G401 (cell line): Measurements from ENCODE around the gene NLRC5. TPM values are rescaled to one million over a fixed set of nuclear protein-coding genes. Genes with fewer than 3 reads are reported as not detected.
A peak's percentile ranks its signal among the peaks of the same experiment; 100 is the strongest.

Experiments
- DNase-seq: peaks from one replicate; pipeline ENCODE4 v3.0.0-alpha.2; 2015; ENCODE audit warnings: low spot score
- in situ Hi-C: cut with HindIII; loops from 2 replicates; pipeline ENCODE4 v1.10.0; 2016; ENCODE audit warnings: low sequenced_read_pairs, mixed read lengths
- total RNA-seq: library from RNA; depleted of rRNA; stranded (reverse); fragments of >200 nt; shearing (Covaris generic); gene quantifications from 2 replicates; pipeline ENCODE4 v1.2.3, GENCODE V29; 2014; rRNA removed

Gene NLRC5, protein sequence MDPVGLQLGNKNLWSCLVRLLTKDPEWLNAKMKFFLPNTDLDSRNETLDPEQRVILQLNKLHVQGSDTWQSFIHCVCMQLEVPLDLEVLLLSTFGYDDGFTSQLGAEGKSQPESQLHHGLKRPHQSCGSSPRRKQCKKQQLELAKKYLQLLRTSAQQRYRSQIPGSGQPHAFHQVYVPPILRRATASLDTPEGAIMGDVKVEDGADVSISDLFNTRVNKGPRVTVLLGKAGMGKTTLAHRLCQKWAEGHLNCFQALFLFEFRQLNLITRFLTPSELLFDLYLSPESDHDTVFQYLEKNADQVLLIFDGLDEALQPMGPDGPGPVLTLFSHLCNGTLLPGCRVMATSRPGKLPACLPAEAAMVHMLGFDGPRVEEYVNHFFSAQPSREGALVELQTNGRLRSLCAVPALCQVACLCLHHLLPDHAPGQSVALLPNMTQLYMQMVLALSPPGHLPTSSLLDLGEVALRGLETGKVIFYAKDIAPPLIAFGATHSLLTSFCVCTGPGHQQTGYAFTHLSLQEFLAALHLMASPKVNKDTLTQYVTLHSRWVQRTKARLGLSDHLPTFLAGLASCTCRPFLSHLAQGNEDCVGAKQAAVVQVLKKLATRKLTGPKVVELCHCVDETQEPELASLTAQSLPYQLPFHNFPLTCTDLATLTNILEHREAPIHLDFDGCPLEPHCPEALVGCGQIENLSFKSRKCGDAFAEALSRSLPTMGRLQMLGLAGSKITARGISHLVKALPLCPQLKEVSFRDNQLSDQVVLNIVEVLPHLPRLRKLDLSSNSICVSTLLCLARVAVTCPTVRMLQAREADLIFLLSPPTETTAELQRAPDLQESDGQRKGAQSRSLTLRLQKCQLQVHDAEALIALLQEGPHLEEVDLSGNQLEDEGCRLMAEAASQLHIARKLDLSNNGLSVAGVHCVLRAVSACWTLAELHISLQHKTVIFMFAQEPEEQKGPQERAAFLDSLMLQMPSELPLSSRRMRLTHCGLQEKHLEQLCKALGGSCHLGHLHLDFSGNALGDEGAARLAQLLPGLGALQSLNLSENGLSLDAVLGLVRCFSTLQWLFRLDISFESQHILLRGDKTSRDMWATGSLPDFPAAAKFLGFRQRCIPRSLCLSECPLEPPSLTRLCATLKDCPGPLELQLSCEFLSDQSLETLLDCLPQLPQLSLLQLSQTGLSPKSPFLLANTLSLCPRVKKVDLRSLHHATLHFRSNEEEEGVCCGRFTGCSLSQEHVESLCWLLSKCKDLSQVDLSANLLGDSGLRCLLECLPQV (N-terminal part only)
- 0.07 TPM in 1 of 2 replicates, not detected in the other for total RNA-seq

DNA sequence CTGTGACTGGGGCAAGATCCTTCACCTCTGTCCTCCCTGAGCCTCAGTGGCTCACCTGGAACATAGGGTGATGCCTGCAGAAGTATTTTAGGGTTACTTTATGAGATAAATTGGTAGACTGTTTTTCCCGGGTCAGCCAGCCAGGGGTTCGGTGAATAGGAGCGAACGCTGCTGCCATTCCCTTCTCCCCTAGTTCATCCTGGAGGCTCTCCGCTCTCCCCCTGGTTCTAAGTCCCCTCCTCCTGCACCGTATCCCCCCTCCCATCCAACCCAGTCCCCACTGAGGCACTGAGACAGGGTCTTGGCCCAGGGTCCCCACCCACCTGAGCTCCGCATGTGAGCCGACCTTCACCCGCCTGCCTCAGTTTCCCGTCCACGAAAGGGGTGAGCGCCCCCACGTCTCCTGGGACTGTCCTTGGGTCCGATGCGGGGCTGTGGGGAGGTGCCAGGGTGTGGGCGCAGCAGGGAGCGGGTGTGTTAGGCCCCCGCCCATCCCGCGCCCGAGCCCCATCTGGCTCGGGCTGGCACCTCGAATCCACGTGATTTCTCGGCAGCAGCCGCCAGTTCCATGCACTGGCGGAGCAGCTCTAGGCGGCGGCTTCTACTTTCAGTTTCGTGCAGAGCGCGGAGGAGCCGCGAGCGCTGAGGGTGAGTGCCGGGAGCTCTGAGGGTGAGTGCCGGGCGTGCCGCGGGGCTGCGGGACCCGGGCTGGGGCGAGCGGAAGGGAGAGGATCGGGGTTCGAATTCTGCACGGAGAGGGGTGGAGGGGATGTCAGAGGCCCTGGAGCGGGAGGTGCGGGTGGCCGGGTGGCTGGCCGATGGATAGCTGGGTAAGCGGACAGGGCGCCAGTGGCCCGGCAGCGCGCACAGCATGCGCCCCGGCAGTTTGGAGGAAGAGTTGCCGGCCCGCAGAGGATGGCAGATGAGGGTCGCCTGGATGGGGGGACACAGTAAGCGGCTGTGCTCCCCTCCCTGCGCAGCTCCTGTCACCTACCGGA is at the start of gene NLRC5:
TSS of gene NLRC5 (plus strand) at position 610 of the 998 bp plus-strand sequence. CDS start 31,156 bp downstream, outside the sequence.
- peak; percentile 45 for DNase-seq
- in situ Hi-C loops = no loop called here

DNA sequence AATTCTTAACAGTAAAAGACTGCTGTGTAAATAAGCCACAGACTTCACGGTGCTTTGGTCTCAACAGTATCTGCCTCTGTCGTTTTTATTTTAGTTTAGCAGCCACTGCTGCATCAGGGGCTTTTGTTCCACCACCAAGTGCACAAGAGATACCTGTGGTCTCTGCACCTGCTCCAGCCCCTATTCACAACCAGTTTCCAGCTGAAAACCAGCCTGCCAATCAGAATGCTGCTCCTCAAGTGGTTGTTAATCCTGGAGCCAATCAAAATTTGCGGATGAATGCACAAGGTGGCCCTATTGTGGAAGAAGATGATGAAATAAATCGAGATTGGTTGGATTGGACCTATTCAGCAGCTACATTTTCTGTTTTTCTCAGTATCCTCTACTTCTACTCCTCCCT is 49.6 kb upstream of the NLRC5 start:
- no peak for DNase-seq
- in situ Hi-C loops = no loop called here

DNA sequence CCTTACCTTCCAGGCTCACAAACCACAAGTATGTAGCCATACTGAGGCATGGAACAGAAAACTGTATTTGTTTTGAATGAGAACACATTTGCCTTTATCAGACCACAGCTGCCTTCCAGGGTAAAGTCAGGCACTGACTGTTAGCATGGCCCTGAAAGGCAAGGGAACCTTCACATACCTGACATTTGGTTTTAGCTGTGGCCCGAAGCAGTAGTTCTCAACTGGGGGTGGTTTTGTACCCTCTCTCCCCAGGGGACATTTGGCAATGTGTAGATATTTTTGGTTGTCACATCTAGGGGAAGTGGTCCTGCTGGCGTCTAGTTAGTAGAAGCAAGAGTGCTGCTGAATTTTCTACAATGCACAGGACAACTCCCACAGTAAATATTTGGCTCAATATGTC is 48.3 kb upstream of the NLRC5 start:
- DNase-seq = no peak
- in situ Hi-C loops = no loop called here

DNA sequence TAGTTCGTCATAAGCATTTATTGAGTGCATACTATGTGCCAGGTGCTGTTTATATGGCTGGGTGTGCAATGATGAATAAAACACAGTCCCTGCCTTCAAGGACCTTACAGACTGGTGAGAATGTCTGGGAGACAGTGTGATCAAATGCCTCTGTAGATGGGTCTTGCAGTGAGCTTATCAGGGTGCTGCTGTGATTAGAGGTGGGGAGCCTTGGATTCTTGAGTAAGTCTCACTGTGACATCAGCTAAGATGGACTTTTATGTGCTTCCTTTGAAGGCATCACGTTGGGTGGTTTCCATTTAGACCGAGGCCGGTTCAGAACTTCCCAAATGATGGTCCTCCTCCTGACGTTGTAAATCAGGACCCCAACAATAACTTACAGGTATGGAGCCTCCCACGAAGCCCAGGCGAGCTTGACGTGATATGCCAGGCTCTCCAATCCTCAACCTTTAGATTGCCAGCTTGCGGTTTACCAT is 47.5 kb upstream of the NLRC5 start:
- no peak for DNase-seq
- in situ Hi-C loops = no loop called here

DNA sequence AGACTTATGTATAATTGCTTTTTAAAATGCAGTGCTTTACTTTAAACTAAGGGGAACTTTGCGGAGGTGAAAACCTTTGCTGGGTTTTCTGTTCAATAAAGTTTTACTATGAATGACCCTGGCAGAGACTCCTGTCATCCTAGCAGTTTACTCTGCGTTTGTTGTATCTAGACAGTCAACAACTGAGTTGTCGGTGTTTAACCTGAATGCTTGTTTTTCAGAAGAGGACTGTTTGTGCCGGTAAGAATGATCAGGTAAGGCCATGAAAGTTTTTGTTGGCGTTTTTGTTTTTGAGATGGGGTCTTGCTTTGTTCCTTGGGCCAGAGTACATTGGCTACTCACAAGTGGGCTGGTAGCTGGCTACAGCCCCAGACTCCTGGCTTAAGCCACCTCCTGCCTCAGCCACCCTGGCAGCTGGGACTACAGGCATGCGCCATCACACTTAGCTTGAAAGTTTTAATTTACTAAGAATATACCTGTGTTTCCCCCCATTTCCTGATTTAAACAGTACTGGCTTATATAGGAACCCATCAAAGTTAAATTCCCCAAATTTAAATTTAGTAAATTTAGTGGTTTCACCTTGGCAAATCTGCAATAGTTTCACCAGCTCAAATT is 45.5 kb upstream of the NLRC5 start:
- in situ Hi-C loops = no loop called here
- no peak for DNase-seq

DNA sequence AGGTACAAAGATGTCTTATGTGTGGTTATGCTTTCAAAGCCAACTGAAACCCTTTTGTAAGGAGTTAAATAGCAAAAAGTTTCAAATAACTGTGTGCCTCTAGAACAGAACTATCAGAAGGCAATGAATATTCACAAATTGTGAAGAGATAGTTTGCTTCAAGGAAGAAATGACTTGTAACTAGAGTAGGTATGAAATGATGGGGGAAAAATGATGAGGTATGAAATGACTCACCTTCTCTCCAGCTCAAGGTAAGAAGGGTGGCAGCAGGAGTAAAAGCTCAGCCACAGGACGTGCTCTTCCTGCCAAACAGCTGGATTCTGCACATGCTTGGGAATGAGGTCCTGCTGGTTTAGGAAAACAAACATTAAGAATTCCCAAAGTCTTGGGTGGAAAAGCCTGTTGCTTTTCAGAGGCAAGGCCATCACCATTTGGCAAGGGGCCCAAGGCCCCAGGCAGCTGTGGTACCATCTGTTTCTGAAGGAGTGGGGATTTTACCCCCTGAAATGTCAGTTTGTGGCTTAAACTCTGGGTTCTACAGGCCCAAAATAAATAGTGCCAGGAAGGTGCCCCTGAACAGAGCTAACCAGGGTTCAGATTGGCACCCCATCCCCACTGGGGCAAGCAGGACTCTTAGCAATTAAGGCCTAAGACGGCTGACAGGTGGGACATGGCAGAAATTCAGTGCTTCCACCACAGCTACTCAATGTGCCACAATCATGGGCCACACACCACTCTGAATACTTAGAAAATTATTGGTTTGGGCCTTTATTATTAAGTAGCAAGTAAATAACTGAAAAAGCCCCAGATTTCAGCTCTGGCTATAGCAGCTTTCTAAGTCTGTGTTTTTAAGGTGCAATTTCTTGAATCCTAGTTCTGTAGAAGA is 44.2 kb upstream of the NLRC5 start:
- no peak for DNase-seq
- in situ Hi-C loops = no loop called here

DNA sequence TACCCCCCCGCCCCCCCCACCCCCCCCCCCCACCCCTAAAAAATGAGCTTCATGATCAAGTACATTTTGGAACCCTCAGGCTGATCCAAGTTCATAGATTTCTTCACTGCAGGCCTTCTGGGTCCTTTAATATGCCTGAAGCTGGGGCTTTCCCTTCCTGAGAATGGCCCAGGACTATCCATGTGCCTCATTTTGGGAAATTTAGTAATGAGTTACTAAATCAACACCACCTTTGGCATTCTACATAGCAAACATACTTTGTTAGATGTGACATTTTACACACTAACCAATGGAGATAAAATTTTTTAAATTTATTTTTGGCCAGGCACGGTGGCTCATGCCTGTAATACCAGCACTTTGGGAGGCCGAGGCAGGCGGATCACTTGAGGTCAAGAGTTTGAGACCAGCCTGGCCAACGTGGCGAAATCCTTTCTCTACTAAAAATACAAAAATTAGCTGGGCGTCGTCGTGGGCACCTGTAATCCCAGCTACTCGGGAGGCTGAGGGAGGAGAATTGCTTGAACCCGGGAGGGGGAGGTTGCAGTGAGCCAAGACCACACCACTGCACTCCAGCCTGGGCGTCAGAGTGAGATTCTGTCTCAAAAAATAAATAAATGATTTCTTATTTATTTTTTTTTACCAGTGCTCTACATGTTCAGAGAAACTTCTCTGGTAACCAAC is 43.4 kb upstream of the NLRC5 start:
- DNase-seq = no peak
- in situ Hi-C loops = no loop called here

DNA sequence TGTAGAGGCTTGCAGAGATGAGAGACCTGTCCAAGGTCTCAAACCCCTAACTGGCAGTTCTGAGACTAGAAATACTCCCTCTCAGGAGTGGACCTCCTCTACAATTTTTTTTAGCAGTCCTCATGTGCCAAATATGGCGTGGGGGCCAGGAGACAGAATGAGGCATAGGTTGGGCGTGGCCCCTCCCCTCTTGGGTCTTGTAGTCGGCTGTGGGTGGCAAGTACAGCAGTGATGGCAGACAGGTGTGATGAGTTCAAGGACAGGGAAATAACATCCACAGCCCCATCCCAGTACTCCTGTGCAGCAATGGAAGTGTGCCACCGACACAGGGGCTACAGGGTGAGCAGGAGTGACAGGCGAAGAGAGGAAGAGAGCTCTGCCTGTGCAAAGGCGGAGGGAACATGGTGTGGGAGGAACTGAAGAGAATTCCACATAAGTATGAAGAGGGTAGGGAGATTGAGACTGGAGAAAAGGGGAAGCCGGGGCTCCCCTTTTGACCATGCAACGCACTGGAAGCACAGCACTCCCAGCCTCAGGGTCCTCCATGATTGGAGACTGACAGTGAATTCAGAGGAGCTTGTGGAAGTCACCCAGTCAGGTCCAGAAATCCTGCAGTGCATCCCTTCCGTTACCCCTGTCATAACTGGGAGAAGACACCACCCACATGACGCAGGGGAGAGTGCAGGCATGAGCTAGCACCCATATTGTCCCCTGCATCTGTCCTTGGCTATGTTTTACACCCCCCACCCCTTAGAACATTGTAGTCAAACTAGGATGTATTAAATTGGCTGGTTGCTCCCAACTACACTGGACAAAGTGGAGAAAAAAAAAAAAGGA is 42.4 kb upstream of the NLRC5 start:
- no peak for DNase-seq
- in situ Hi-C loops = no loop called here

DNA sequence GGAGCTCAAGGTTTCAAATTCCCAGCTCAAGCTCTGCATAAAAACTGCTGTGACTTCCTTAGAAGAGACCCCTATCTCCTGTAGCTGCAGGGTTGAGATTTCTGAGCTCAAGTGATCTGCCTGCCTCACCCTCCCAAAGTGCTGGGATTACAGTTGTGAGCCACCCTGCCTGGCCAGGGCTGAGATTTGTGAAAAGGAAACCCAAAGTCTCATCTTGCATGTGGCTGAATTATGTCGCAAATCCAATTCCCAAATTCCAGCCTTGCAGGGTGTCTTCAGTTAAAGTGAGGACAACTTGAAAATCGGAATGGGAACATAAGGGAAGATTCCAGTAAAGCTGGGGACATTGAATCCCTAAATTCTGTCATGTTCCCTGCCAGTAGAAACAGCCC is 41.8 kb upstream of the NLRC5 start:
- in situ Hi-C loops = no loop called here
- no peak for DNase-seq

DNA sequence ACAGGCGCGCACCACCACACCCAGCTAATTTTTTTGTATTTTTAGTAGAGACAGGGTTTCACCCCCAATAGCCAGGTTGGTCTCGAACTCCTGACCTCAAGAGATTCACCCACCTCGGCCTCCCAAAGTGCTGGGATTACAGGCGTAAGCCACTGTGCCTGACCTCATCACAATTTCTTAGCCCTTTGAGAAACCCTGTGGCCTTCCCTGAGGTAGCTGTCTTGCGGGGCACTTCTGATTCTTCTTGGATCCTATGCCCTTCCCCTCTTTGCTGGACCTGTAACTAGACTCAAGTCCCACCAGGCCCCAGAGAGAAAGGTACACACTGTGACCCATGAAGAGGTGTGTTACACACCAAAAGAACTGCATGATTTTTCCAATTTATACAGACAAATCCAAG is 41.1 kb upstream of the NLRC5 start:
- in situ Hi-C loops = no loop called here
- DNase-seq = no peak

DNA sequence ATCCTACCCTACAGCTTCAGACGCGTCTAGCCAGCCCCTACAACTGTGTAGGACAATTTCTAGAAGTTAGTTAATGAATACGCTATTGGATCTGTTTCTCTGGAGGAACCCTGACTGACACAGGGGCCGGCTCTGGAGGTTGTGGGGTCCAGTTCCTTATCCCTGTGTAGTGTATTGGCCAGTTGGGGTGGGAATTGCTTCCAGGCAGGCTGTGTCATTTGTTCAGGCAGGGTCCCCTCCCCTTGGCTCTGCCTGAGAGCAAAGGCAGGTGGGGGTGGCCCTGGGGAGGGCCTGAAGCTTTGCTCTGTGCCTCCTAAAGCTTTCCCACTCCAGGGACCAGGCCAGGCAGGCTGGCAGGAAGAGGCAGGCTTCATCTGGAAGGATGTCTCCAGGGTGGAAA is 39.3 kb upstream of the NLRC5 start:
- in situ Hi-C loops = loop anchor here (25.0 kb wide), 2 partner anchors 88 to 112 kb away; partner anchors contain the start of gene SLC12A3
- DNase-seq = no peak

DNA sequence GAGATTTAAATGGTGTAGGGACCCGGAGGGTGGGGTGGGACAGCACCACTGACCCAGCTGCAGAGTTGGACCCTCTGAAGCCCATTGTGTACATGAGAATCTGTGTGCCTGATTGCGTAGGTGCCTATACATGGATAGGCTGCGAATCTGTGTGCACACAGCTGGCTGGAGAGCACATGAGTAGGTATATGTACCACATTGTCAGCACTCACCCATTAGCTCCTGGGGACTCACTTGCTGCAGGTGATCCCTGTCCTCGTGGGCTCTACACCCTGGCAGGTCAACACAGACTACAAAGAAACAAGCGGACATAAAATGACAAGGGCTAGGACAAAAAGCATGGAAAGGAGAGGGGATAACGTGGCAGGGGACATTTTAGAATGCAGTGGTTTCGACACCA is 38.9 kb upstream of the NLRC5 start:
- in situ Hi-C loops = loop anchor here (25.0 kb wide), 2 partner anchors 88 to 112 kb away; partner anchors contain the start of gene SLC12A3

DNA sequence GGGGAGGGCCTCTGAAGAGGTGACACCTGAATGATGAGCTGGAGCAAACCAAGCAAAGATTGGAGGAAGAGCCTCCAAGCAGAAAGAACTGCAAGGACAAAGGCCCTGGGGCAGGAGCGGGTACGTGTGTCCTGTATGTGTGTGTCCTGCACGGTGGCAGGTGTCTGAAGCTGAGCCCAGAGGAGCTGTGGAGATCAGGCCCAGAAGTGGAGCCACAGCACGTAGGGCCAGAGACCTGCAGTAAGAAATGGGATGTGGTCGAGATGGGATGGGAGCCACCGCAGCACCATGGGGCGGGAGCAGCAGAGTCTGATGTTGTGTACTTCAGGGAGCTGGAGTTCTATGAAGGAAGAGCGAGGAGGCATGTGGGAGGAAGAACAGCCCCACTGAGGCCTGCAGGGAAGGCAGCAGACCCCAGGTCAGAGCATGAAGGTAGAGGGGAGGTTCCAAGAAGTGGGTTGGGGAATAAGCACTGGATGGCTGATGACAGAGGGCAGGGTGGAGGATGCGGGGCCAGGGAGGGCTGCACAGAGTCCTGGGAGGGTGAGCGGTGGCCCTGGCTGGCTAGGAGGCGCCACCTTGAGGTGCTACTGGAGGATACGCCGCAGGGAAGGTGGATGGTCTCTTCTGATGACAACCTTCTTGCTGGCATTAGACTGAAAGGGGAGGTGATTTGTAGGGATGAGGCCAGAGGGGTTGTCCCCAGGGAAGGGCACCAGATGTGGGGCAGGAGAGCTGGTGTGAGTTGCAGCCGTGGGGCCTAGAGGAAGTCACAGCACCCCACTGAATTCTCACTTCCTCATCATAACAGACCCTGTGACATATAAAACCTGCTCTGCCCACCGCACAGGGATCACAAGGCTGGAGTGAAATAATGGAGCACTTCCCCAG is 38.2 kb upstream of the NLRC5 start:
- in situ Hi-C loops = loop anchor here (25.0 kb wide), 2 partner anchors 89 to 111 kb away; partner anchors contain the start of gene SLC12A3
- no peak for DNase-seq

More for the DNA sequence above, 38.9 kb upstream of the NLRC5 start:
- DNase-seq = no peak

DNA sequence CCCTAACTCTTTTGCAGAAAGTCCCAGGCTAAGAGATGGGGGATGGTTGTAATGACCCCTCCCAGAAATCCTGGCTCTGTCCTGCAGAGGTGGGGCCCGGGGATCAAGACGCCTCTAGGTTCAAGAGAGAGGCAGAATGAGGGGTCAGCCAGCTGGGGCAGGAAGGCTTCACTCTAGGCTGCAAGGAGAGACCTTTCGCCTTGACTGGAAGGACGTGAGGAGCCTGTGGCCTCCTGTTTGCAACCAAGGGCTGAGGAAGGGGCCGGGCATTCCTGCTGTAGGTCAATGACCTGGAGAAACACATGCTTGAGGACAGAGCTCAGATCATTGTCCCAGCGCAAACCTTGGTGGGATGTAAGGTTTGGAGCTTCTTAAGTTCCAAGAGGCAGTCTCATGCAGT is 36.4 kb upstream of the NLRC5 start:
- in situ Hi-C loops = loop anchor here (25.0 kb wide), 2 partner anchors 91 to 109 kb away; partner anchors contain the start of gene SLC12A3
- no peak for DNase-seq
